GM18505 (cell line): ENCODE data around the gene FRS3.

ENCODE experiments used
- ATAC-seq: cut with Tn5 transposase; IDR thresholded peaks from one replicate; pipeline ENCODE4 v1.9.1; 2021; ENCODE audit not compliant: unreplicated experiment
- POLR2A ChIP-seq: IDR thresholded peaks from 4 replicates; pipeline ENCODE4 v1.6.1; 2011; ENCODE audit warnings: borderline replicate concordance; ENCODE audit not compliant: insufficient read depth, insufficient read length; ENCODE audit errors: extremely low read depth

The FRS3 gene

DNA sequence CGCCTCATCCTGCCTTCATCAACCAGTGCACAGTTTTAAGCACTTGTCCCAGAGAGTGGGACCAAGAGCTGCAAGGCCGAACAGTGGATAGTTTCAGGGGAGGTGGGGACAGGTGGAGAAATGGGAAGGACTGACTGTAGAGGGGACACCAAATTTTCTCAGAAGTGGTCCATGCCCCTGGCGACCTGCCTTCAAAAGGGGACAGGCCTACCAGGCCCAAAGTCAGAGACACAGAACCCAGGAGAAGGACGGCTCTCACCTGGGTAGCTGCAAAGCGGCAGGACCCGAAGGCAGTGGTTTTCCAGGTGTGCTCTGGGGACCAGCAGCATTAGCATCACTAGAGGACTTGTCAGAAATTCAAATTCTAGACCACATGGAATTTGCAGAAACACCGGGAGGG, 50.1 kb downstream of the FRS3 start:
- TF ChIP-seq POLR2A, result no peak

DNA sequence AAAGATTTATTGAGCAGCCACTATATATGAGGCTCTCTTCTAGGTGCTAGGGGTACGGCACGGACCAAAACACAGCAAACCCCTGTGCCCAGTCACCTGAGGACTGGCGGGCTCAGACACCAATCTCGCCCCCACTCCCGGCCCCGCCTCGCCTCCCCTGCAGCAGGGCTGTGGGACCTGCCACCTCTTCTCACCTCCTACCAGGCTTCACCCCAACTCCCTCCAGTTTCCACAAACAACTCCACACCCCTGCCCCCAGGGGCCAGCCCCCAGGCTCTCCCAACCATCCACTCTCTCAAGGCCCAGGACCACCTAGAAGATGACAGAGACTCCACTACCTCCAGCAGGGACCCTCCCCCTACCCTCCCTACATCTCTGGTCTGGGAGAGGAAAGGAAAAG, 50.7 kb downstream of the FRS3 start:
- ATAC-seq, result no peak
- TF ChIP-seq POLR2A, result peak; percentile 33

More for the DNA sequence above, 50.1 kb downstream of the FRS3 start:
- ATAC-seq, result no peak

DNA sequence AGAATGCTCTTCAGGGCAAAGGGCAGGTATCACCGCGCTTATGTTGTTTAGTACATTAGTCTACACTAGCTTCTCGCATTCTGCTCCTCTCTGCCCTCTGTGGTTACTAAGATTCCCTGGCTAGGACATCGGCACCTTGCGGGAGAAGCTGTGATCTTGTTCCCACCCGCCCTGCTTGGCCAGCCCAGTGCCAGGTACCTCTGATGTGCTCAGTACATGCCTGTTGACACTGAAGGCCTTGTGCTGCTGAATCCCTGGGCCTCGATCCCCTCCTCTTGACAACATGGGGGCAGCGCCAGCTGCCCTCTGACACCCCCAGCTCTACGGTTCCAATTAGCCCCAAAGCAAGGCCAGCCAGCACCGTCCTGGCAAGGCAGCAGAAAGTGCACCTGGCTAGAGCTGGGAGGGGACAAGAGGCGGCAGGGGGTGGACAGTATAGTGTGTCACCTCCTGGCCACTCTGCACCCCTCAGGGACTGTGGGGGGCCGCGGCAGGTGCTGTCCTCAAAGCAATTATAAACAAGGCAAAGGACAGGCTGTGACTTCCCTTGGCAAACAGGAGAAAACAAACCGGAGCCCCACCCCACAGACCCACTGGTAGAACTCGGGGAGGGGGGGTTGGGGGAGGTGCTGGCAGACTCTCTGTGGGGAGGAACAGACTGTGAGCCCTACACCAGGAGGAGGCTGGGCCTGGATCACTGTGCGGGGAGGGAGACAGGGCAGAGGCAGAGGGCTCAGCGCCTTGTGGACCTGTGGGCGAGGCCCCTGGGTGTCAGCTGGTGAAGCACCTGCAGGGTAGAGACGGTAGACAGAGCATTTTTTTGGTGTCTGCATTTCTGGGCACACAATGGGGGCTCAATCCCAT, 51.4 kb downstream of the FRS3 start:
- no peak for TF ChIP-seq POLR2A
- ATAC-seq, result no peak

DNA sequence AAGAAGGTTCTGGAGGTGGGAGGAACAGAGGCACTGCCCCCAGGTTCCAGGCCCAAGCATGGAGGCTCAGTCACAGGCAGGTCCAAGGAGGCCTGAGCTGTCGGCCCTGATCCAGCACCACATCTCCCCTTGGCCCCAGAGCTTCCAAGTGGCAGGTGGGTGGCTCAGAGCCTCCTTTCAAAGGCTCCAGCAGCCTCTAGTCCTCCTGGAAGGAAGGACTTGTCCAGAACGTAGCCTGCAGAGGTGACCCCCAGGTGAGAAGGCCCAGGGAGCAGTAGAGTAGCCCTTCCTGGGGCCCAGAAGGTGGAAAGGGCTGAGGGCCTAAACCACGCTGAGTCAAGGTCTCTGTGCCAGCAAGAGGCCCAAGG, 52.0 kb downstream of the FRS3 start:
- no peak for ATAC-seq

DNA sequence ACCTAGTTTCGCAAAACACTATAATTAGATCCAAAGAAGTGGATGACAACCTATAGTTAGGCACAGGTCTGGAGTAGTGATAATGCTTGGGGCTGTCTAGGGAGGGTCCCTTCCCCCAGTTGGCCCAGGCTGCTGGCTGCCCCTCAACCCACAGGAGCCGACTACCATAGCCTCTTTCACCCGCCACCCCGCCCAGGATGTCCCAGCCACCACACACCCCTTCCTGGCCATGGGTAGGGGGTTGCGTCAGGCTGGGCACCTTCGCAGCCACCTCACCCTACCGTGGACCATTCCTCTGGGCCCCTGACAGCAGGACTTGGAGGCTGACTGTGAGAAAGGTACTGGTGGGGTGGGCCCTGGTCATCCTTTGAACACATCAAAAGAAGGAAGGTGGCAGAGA, 52.8 kb downstream of the FRS3 start:
- no peak for ATAC-seq
- no peak for TF ChIP-seq POLR2A

More for the DNA sequence above, 52.0 kb downstream of the FRS3 start:
- no peak for TF ChIP-seq POLR2A

DNA sequence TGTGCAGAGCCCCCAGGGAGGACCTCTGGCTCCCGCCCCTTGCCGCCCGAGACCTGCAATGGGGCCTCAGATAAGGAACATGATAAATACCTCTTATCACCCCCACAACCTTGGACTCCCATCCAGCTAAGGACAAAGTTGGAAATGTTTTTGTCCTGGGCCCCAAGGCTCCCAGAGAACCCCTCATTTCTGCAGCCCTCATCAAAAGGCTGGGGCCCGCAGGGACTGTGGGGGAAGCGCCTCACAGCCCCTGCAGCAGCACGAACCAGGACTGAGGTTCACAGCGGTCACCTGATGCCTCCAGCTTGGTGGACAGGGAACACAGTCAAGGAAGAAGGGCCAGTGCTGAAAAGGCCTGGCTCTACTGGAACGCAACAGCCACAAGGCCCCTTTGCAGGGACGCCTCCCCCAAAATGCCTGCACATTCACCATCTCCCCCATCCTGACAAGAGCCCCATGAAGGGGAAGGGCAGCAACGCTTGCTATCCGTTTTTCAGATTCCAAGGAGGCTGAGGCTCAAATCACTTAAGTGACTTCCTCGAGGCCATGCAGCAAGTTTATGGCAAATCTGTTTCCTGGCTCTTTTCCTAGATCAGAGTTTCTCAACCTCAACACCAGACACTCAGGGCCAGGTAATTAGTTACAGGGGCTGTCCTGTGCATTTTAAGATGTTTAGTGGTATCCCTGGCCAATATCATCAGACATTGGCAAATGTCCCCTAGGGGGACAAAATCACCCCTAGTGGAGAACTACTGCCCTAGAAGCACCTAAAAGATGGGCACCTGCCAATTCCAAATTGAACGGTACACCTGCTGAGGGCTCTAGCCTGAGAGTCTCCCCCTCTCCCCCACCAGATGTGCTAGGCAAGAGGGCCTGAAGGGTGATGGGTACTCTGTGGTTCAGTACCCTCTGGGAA, 54.9 kb downstream of the FRS3 start:
- no peak for TF ChIP-seq POLR2A
- no peak for ATAC-seq

DNA sequence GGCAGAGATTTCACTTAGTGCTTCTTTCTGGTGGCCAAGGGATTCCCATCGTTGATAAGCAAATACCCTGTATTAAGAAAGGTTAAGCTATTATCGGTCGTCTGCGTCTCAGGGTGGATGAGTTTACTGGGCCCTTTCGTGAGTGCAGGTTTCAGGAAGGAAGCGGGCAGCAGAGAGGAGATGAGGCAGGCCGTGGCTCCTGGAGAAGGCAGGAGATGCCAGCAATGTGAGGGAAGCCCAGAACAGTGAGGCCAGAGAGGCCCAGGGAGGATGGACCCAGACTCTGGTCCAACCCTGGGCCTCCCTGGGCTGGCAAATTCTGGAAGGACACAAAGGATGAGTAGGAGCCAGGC, 55.5 kb downstream of the FRS3 start:
- no peak for ATAC-seq
- TF ChIP-seq POLR2A, result no peak

DNA sequence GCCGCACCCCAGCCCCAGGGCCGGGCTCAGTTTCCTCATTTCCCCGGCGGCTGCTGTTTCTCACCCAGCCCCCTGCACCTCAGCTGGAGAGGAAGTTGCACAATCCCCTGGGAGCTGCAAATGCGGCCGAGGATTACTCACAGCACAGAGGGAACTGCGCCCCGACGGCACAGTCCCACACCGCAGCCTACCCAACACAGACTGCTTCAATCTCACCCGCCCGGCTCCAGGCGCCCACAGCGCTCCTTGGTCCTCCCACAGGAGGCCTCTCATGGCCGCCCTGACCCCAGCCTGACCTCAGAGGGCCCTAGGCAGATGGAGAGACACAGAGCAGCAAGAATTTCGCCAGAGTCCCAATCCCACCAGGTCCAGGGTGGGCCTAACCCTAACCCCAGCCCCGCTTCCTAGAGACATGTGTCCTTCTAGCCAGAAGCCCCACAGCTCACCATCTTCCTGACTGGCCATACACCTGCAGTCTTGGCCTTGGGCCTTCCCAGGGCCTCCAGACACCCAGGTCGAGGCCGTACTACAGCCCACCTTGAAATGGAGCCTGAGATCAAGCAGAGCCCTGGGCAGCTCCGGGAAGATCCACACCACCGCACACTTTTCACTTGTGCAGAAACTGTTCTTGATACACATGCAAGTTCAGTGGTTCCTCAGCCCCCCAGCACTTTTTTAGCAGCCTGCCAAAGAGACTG, 56.0 kb downstream of the FRS3 start:
- TF ChIP-seq POLR2A, result peak; percentile 71
- peak; percentile 63 for ATAC-seq

DNA sequence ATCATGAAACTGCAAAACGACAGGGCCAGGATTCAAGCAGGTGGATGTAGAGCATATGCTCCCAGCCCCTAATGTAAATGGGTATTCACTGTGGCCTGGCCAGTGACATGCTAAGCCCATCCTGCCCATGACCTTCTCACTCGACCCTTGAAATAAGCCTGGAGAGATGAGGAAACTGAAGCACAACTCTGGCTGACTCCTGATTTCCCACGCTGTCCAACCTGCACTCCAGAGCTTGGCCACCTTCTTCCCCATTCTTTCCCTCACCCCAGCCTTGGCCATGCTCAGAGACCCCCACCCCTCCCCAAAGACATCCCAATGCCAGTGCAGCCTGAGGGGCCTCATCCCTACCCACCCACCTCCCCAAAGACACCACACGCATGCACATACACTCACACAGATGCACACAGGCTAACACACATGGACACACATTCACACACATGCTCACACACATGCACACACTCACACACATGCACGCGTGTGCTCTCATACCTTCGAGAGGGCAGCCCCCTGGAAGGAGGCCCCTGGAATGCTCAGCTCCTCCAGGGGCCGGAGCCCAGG, 56.7 kb downstream of the FRS3 start:
- peak; percentile 9 for ATAC-seq
- no peak for TF ChIP-seq POLR2A

DNA sequence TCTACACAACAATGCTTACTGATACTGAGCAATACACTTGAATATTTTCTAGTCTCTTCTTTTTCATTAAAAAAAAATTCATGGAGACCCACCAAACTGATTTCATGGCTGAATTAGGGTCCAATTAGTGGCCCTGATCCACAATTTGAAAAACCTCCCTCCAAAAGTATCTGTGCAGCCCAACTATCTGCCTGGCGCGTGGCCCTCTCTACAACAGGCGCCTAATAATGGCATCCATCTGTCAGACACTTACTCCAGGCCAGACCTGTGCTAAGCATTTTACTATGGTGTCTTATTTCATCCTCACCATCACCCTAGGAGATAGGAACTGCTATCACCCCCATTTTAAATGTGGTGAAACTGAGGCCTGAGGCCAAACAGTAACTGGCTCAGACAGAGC, 58.3 kb downstream of the FRS3 start:
- no peak for ATAC-seq
- no peak for TF ChIP-seq POLR2A

DNA sequence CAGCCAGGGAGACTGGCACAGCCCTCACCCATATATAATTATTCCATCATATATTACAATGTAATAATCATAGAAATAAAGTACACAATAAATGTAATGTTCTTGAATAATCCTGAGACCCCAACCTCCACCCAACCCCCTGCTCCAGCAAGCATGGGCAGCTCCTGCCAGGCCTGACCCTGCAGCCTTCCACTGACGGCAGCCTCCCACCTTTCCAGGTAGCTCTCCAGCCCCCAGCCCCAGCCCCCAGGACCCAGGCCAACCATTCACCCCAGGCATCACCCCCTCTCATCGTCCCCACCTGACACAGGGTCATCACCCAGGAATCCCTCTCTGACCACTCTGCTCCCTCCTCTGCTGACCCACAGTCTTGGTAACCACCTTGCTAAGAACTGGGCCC, 58.9 kb downstream of the FRS3 start:
- ATAC-seq, result no peak
- TF ChIP-seq POLR2A, result no peak

DNA sequence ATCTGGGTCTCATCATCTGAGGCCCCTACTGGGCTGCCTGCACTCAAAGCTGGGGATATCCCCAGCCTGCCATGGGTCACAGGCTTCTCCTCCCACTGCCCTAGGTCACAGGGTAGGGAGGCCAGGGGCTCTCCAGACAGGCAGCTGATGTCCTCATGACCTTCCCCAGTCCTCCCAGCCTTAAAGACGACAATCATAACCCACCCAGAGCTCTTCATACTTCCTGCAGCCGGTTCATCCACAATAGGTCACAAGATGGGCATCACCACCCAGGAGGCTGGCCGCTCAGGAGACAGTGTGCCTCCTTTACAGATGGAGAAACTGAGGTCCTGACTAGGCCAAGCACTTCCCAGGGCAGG, 59.5 kb downstream of the FRS3 start:
- ATAC-seq, result no peak

More for the DNA sequence above, 59.5 kb downstream of the FRS3 start:
- no peak for TF ChIP-seq POLR2A
